Stimulated activated CD4-positive, alpha-beta T cell treated with anti-CD3 and anti-CD28 coated beads, Interleukin-15, amount 100 ng/mL, for 1 hour (primary cell): ENCODE measurements around the gene SBK1.
"Not testable (repeated sequence)": the region's sequence is repeated elsewhere in the genome, so short reads cannot be mapped to it uniquely, and the experiment has no call there.

Experiments used
- DNase-seq, 2 donors: peaks; one replicate each; pipeline ENCODE4 v3.0.0-alpha.2; 2020; ENCODE audit warnings: low read depth in 1 of 2, low spot score in 1 of 2

The SBK1 gene

DNA sequence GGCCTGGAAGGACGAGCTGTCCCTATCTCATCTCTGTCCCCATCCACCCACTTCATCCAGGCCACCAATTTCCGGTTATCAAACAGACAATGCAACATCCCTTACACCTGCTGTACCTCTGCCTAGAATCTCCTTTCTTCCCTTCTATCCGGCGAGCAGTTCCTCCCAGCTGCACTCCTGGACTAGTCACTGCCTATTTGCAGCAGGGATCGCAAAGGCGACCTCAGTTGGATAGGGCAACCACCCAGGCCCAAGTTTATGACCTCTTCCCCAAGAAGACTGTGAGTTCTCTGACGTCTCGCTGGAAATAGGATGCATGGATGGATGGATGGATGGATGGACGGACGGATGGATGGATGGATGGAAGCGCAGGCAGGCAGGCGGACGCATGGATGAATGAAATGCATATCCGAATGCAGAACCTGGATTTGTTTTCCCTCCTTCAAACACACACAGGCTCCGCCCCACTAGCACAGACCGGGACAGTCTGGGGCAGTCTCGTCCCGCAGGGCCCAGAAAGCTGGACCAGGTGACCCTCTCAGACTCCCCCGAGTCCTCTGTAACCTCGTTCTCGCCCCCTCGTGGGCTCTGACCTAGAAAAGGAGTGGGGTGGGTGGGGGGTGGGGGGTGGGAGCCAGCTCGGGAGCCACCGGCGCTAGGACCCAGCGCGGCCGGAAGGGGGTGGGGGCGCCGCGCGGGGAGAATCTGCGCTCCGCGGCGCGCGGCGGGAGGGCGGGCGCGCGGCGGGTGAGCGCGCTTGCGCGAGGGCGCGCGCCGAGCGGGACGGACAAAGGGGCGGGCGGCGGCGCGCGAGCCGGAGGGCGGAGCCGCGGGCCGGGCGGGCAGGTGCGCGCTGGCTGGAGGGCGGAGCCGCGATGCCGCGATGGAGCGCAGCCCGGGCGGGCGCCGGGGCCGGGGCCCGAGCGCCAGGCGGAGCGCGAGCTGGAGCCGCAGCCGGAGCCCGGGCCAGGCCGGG lies at the start of gene SBK1:
Gene SBK1, plus strand, starts transcription at position 875 of the 976 bp plus-strand sequence. CDS start 24,867 bp downstream, outside the sequence.
- DNase-seq: peak; percentile 76 to 77

DNA sequence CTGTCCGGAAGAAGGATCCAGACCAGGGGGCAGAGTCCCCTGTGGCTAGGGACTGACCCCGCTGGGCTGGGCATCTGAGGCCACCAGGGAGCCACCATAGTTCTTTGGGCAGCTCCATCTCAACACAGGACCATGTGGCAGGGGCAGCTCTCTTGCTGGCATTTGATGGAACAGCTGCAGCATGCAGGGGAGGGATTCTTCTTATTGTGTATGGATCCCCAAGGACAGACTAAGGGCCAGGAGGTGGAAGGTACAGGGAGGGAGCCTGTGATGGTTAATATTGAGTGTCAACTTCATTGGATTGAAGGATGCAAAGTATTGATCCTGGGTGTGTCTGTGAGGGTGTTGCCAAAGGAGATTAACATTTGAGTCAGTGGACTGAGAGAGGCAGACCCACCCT lies 42.8 kb upstream of the SBK1 start:
- DNase-seq: not testable (repeated sequence)

DNA sequence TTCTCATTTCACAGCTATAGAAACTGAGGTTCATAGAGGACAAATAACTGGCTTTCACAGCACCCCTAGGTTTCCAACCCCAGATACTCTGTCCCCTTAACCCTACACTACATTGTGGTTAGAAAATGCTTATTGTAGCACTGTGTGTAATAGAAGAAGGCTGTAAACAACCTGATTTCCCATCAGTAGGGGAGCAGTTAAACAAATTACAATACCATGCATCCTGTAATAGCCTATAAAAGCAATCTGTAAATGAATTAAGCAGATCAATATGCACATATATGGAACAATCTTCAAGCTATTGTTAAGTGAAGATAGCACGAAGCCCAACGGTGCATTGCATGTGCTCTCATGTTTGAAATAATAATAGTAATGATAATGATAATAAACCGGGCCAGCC lies 41.3 kb upstream of the SBK1 start:
- DNase-seq: no peak

DNA sequence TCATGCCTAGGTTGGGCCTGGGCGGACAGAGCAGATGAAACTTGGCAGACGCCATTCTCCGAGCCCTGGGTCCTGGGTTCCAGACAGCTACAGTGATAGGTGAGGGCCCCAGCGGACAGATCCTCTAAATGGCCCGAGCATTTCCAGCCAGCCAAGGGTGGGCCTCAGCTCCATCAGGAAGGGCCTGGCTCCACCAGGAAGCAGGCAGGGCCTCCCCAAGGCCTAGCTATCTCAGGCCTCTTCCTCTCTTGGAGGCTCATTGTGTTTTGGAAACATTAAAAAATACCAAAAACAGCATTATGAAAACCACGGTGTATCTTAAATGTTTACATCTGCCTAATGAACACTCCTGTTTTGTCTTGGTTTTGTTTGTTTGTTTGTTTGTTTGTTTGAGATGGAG lies 38.2 kb upstream of the SBK1 start:
- no peak for DNase-seq

DNA sequence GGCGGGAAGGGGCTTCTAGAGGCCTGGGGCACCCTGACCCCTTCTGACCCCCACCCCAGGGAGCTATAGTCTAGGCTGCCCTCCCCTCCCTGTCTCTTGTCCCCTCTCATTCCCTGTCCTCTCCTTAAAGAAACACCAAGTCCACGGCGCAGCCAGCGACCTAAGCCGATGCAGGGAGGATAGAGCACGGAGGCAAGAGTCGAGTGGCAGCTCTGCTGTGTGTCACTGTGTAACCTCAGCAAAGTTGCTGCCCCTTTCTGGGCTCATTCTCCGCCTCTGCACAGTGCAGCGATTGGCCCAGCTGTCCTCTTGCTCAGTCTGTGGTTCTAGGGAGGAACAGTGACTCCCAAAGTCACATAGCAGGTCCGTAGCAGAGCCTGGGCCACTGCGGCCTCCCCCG lies 36.5 kb upstream of the SBK1 start:
- no peak for DNase-seq

DNA sequence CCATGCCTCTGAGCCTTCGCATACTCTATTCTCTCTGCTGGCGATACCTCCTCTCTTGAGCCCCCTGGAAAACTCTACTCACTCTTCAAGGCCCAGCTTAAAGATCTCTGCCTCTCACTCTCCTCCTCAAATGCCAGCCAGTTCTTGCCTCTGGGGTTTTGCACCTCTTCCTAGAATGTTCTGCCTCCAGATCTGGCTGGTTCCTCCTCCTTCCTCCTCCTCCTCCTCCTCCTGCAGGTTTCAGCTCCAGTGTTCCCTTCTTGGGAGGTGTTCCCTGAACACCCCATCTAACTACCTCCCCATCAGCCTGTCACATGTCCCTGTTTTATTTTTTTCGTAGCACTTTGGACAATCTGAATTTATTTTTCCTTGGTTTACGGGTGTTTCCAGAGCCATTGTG lies 35.1 kb upstream of the SBK1 start:
- DNase-seq: no peak

DNA sequence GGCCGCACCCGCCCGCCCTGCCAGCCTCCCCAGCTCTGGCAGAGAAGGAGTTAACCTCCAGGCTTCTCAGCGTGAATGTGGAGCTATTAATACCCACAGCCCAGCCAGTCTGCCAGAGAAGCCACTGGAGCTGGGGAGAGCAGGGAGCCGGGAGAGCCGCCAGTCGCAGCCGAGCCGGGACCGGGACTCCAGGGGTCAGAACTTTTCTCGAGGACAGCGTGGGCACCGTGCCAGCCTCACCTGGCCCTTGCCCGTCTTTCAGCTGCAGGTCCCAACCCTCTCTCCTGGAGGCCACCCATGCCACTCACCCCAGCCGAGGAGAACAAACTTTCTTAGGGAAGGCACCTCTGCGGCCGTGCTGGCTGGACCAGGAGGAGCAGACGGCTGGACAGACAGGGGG lies 33.8 kb upstream of the SBK1 start:
- no peak for DNase-seq

DNA sequence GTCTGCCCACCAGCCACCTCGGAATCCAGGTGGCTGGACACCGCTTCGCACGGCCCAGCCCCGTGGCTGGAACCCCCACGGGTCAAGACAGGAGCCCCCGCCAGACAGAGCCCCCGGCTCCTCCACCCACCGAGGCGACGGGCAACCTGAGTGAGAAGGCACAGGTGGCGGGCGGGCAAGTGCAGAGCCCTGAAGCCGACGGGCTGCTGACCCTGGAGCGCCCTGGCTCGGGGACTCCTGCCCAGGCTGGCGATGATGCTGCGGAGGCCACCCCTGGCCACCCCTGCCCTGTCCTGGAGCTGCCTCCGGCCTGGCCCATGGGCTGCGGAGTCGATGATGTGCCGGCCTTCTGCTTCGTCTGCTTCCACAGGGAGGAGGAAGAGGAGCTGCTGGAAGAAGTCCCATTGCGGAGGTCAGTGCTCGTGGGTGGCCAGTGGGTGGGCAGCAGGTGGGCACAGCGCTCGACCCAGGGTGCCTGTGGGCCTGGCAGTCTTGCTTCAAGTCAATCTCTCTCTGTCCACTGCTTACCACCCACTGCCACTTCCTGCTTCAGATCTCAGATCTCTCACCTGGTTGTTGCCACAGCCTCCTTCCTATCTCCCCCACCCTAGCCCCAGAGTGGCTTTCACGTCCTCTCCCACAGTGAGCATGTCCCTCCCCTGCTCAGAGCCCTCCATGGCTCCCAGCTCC lies 33.1 kb upstream of the SBK1 start:
- no peak for DNase-seq

DNA sequence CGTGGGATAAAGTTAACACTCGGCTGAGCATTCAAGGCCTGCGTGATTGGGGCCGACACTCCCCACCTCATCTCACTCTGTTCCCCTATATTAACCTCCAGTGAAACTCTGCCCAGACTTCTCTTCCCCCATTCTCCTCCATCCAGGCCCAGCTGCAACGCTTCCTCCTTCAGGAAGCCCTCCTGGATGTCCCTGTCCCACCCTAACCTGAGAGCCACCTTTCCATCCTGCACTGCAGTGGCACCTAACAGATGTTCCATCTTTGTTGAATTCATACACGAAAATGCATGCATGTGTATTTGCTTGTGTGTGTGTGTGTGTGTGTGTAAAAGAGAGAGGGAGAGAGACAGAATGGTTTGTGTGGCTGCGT lies 32.6 kb upstream of the SBK1 start:
- DNase-seq: no peak

DNA sequence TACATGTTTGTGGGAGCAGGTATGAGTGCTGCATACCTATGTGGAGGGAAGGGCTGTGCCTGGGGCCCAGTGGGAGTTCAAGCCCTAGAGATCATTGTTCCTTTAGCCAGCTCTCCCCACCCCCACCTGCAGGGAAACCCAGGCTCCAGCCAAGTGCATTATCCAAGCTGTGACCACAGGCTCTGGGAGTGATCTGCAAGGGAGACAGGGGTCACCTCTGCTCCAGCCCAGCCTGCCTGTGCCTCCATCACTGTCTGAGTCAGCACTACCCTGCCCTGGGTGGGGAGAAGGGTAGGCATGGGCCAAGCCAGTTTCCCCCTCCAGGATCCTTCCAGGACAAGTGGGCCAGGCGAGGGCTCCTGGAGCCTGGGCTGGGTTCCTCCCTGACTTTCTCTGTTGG lies 32.1 kb upstream of the SBK1 start:
- no peak for DNase-seq

DNA sequence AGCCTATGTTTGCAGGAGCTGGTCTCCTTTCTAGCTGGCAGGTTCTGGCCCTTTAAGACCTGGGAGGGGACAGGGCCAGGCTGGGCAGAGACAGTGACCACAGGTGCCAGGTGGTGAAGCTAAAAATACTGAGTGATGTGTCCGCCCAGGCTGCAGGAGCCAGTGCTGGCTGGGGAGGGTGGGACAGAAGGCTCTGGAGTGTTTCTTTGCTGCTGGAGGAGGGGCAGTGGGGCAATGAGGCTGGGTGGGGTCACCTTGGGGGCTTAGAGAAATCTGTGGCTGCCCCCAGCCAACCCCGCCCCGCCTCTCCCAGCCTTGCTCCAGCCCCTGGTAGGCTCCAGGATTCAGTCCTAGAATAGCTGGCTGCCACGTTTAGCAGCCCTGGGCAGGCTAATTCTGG lies 30.4 kb upstream of the SBK1 start:
- DNase-seq: no peak

DNA sequence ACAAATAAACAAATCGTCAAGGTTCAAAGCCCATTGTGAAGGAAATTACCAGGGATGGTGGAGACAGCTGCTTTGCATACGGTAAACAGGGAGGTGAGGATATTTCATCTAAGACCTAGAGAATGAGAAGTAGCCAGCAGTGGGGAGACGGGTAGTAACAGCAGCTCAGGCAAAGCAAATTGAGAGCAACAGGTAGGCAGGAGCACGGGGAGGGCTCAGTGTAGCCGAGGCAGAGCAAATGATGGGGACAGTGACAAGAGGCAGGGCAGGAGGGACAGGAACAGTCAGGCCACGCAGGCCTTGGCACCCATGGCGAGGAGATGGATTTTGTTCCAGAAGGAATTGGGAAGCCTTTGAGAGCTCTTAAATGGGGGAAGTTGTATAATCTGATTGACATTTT lies 29.0 kb upstream of the SBK1 start:
- DNase-seq: no peak

DNA sequence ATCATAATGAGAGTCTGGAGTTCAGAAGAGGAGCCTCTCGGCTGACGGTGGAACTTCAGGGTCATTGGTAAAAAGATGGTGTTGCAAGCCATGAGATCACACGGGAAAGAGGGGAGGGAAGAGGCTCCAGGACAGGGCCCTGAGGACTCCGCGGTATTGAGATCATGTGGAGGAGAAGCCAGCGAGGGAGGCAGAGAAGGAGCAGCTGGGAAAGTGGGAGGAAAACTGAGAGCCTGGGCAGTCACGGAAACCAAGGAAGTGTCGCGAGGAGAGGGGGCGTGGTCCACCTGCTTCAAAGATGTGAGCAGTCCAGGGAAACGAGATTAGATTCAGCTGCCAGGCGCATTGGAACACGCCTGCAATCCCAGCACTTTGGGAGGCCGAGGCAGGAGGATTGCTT lies 27.7 kb upstream of the SBK1 start:
- DNase-seq: no peak

DNA sequence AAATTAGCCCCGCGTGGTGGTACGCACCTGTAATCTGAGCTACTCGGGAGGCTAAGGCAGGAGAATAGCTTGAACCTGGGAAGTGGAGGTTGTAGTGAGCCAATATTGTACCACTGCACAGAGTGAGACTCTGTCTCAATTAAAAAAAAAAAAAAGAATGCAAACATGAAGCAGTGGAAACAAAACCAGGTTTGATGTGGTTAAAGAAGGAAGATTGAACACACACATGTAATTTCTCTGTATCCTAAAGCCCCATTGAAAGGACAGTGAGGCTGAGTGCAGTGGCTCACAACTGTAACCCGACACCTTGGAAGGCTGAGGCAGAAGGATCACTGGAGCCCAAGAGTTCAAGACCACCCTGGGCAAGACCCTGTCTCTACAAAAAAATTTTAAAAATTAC lies 26.5 kb upstream of the SBK1 start:
- DNase-seq: no peak

DNA sequence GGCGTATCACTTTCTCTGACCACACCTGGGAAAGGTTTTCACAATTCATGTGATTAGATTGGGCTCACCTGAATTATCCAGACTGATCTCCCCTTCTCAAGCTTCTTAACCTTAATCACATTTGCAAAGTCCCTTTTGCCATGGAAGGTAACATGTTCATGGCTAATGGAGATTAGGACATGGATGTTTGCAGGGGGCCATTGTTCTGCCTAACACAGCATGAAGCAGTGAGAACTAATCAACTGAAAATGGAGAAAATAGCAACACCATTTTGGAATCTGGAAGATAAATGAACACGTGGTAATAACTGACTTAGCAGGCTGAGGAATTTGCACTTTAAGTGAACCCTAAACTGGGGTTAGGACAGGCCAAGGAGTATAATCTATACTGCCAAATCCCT lies 25.0 kb upstream of the SBK1 start:
- no peak for DNase-seq

DNA sequence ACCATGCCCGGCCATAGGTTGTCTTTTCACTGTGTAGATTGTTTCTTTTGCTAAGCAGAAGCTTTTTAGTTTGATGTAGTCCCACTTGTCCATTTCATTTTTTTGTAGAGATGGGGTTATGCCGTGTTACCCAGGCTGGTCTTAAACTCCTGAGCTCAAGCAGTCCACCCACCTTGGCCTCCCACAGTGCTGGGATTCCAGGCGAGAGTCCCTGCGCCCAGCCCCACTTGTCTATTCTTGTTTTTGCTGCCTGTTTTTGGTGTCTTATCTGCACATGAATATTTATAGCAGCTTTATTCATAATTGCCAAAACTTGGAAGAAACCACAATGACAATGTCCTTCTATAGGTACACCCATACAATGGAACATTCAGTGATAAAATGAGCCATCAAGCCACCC lies 18.8 kb upstream of the SBK1 start:
- no peak for DNase-seq

DNA sequence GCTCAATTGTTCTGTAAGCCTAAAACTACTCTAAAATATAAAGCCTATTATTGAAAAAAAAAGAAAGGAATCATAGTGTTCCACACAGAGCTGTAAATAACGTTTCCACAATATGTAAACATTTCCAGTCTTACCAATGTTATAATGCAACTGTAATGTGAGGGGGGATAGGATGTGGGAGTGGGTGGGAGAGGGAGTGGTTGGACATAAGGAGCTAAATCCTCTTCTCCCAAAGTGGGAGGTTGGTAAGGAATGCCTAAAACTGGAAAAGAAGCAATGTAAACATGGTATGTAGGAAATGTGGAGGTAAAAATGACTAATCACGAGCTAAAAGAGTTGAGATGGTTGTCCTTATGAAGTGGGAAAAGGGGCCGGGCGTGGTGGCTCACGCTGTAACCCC lies 17.6 kb upstream of the SBK1 start:
- no peak for DNase-seq

DNA sequence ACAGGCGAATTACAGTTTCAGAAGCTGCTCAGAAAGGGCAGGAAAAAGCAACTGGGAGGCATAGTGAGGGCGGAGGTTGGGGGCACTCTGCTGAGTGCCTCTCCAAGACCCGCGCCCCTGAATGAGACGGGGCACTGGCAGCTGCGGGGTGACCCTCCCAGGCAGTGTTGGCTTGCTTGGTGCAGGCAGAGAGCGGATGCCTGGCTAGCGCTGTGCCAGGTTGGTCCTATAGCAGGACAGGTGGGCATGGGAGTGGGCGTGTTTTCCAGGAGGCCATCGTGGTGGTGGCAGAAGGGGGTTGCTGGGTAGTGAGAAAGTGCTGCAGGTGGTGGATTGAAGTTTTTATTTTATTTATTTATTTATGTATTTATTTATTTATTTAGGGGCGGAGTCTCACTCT lies 16.0 kb upstream of the SBK1 start:
- DNase-seq: no peak

DNA sequence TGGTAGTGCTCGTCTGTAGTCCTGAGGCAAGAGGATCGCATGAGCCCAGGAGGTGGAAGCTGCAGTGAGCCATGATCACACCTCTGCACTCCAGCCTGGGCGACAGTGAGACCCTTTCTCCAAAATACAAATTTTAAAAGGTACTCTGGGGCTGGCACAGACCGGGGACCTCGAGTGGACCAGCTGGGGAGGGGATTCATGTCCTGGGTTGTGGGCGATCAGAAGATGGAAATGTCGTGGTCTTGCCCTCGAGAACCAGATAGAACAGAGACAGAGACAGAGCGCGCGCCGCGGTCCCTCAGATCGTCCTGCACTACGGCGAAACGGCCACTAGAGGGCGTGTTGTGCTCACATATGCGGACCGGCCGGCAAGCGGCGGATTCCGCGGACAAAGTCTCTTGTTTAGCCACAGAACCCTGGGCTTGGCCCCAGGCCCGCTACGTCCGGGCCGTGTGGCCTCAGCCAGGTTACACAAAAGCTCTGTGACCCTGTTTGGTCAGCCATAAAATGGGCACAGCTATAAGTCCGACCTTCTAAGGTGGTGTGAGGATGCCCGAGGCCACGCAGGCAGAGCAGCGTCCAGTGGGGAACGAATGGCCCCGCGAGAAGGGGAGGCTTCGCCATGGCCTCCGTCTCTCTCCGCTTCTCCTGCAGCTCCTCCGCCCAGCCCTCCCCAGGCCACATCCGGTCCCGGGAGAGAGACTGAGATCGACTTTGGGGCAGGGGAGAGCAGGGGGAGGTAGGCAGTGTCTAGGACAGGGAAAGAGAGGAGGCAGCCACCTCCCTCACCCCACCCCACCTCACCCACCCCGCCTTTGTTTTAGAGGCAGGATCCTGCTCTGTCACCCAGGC lies 14.6 kb upstream of the SBK1 start:
- peak; percentile 70 to 74 for DNase-seq

DNA sequence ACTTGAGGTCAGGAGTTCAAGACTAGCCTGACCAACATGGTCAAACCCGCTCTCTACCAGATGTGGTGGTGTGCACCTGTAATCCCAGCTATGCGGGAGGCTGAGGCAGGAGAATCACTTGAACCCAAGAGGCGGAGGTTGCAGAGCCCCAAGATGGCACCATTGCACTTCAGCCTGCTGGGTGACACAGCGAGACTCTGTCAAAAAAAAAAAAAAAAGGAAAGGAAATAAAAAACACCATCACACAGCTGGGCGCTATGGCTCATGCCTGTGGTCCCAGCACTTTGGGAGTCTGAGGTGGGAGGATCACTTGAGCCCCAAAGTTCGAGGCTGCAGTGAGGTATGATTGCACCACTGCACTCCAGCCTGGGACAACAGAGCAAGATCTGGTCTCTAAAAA lies 13.3 kb upstream of the SBK1 start:
- DNase-seq: no peak
